Neural crest cell (in vitro differentiated cells): ENCODE measurements around the gene LGR5. TPM values are rescaled to one million over a fixed set of nuclear protein-coding genes. Genes with fewer than 3 reads are reported as not detected.

Source experiments
- DNase-seq: peaks from one replicate; pipeline ENCODE4 v3.0.0; 2021; ENCODE audit warnings: low read depth, mixed read lengths, low spot score
- H3K27ac Mint-ChIP-seq: one replicate; pipeline ENCODE4 v1.8.0; 2021; ENCODE audit warnings: mild to moderate bottlenecking, mixed read lengths; ENCODE audit not compliant: unreplicated experiment
- H3K27me3 Mint-ChIP-seq: 2 replicates; pipeline ENCODE4 v1.8.0; 2021; ENCODE audit warnings: low read depth, mild to moderate bottlenecking, mixed read lengths
- H3K36me3 Mint-ChIP-seq: 2 replicates; pipeline ENCODE4 v1.8.0; 2021; ENCODE audit warnings: low read depth, mild to moderate bottlenecking, mixed read lengths
- H3K4me1 Mint-ChIP-seq: 2 replicates; pipeline ENCODE4 v1.8.0; 2021; ENCODE audit warnings: mixed read lengths
- H3K4me3 Mint-ChIP-seq: one replicate; pipeline ENCODE4 v1.8.0; 2021; ENCODE audit warnings: mild to moderate bottlenecking, mixed read lengths
- H3K9me3 Mint-ChIP-seq: 2 replicates; pipeline ENCODE4 v1.8.0; 2021; ENCODE audit warnings: mixed read lengths
- CTCF ChIP-seq: fragments of 200-600 bp; sonication (generic); conservative IDR thresholded peaks from 2 replicates; pipeline ENCODE4 v1.5.0; 2021; ENCODE audit warnings: antibody characterized with exemption, mild to moderate bottlenecking
- long read RNA-seq: library from polyadenylated mRNA; unstranded; transcript quantifications from one replicate; pipeline ENCODE4 v2.0.0, GENCODE V29; 2020
- total RNA-seq: library from RNA; stranded (reverse); gene quantifications from 2 replicates; pipeline ENCODE4 v1.2.1, GENCODE V29; 2021

Gene LGR5
- 8.0 and 10.3 TPM in 2 replicates for total RNA-seq
- long read RNA-seq, partial matches to known transcripts, result 7 of 8 reads
- long read RNA-seq, other reads (novel, unspliced or antisense), result 1 of 8 reads

GRCh38 chr12:71439613-71440344 is at the start of gene LGR5:
TSS of gene LGR5 (plus strand) at chr12:71439798. CDS start at chr12:71440081, 283 bp downstream.
- H3K4me1 Mint-ChIP-seq, result peaks cover 23% of the 10 kb centered on the region
- peaks cover 11% of the 10 kb centered on the region for H3K9me3 Mint-ChIP-seq
- DNase-seq, result peak; percentile 66
- H3K27ac Mint-ChIP-seq, result peak within 1 kb of the TSS; percentile 70
- H3K4me3 Mint-ChIP-seq, result peak within 1 kb of the TSS; percentile 87
- peaks cover 76% of the 10 kb centered on the region for H3K27me3 Mint-ChIP-seq
- TF ChIP-seq CTCF, result no peak
- peaks cover 21% of the 10 kb centered on the region for H3K36me3 Mint-ChIP-seq

GRCh38 chr12:71392521-71393145 is 47.0 kb upstream of the LGR5 start:
- H3K27ac Mint-ChIP-seq, result no peak overlapping the region
- TF ChIP-seq CTCF, result peak; percentile 85
- DNase-seq, result peak; percentile 1

GRCh38 chr12:71393625-71394024 is 46.0 kb upstream of the LGR5 start:
- Mint-ChIP-seq H3K36me3 (no peaks in the 10 kb centered on the region), H3K9me3 (no peaks in the 10 kb centered on the region), H3K4me3 (no peak overlapping the region), H3K4me1 (no peaks in the 10 kb centered on the region), H3K27ac (no peak overlapping the region), H3K27me3 (no peaks in the 10 kb centered on the region)
- no peak for DNase-seq
- no peak for TF ChIP-seq CTCF

More at GRCh38 chr12:71392521-71393145, 47.0 kb upstream of the LGR5 start:
- no peaks in the 10 kb centered on the region for H3K9me3 Mint-ChIP-seq
- no peaks in the 10 kb centered on the region for H3K36me3 Mint-ChIP-seq
- H3K4me3 Mint-ChIP-seq, result no peak overlapping the region
- no peaks in the 10 kb centered on the region for H3K27me3 Mint-ChIP-seq
- no peaks in the 10 kb centered on the region for H3K4me1 Mint-ChIP-seq

GRCh38 chr12:71397433-71397954 is 42.1 kb upstream of the LGR5 start:
- Mint-ChIP-seq H3K4me3 (no peak overlapping the region), H3K36me3 (no peaks in the 10 kb centered on the region), H3K9me3 (no peaks in the 10 kb centered on the region), H3K4me1 (no peaks in the 10 kb centered on the region), H3K27me3 (no peaks in the 10 kb centered on the region), H3K27ac (no peak overlapping the region)
- DNase-seq, result no peak
- no peak for TF ChIP-seq CTCF

GRCh38 chr12:71399197-71399596 is 40.4 kb upstream of the LGR5 start:
- TF ChIP-seq CTCF, result no peak
- no peak for DNase-seq
- Mint-ChIP-seq H3K27me3 (no peaks in the 10 kb centered on the region), H3K4me1 (no peaks in the 10 kb centered on the region), H3K4me3 (no peak overlapping the region), H3K9me3 (no peaks in the 10 kb centered on the region), H3K27ac (peak overlapping the region; percentile 88), H3K36me3 (no peaks in the 10 kb centered on the region)
